Lower lobe of right lung (tissue), 2 donors: ENCODE measurements around the gene ASIC3. TPM values are rescaled to one million over a fixed set of nuclear protein-coding genes. Genes with fewer than 3 reads are reported as not detected.

Source experiments
- ATAC-seq, 2 donors: fragments of 200-7000 bp; cut with Tn5 transposase; one replicate each; pipeline ENCODE4 v1.9.1; 2020 to 2022; ENCODE audit warnings: mild to moderate bottlenecking in 2 of 2, moderate library complexity in 2 of 2
- DNase-seq: peaks from one replicate; pipeline ENCODE4 v3.0.0-alpha.2; 2020
- H3K27ac ChIP-seq: fragments of 200-600 bp; one replicate; pipeline ENCODE4 v1.8.0; 2022
- H3K27me3 ChIP-seq: fragments of 200-600 bp; one replicate; pipeline ENCODE4 v1.8.0; 2022; ENCODE audit warnings: low read depth
- H3K36me3 ChIP-seq: fragments of 200-600 bp; one replicate; pipeline ENCODE4 v1.8.0; 2022; ENCODE audit warnings: mild to moderate bottlenecking
- H3K4me1 ChIP-seq: fragments of 200-600 bp; one replicate; pipeline ENCODE4 v1.8.0; 2022
- H3K4me3 ChIP-seq: fragments of 200-600 bp; one replicate; pipeline ENCODE4 v1.8.0; 2022; ENCODE audit warnings: mild to moderate bottlenecking
- H3K9me3 ChIP-seq: fragments of 200-600 bp; one replicate; pipeline ENCODE4 v1.8.0; 2022
- CTCF ChIP-seq: fragments of 200-600 bp; IDR thresholded peaks from one replicate; pipeline ENCODE4 v1.8.0; 2022; ENCODE audit warnings: antibody characterized with exemption, mild to moderate bottlenecking
- intact Hi-C: fragments of 100-400 bp; cut with DNase I; formaldehyde crosslinking; loops from one replicate; pipeline ENCODE4 v1.11.0; 2022
- total RNA-seq: library from RNA; stranded (reverse); fragmentation: NEBNext Ultra II Directional; extraction: Animal tissue kit (Norgen Biotek cat#: 25700); gene quantifications from one replicate; pipeline ENCODE4 v1.2.1, GENCODE V29; 2021
- donor health status: DM: no; HTN: yes; CAD: no; lungs with severe emphysema.

The ASIC3 gene
- total RNA-seq, 1 donor from 2014 or later, result 3.7 TPM

DNA sequence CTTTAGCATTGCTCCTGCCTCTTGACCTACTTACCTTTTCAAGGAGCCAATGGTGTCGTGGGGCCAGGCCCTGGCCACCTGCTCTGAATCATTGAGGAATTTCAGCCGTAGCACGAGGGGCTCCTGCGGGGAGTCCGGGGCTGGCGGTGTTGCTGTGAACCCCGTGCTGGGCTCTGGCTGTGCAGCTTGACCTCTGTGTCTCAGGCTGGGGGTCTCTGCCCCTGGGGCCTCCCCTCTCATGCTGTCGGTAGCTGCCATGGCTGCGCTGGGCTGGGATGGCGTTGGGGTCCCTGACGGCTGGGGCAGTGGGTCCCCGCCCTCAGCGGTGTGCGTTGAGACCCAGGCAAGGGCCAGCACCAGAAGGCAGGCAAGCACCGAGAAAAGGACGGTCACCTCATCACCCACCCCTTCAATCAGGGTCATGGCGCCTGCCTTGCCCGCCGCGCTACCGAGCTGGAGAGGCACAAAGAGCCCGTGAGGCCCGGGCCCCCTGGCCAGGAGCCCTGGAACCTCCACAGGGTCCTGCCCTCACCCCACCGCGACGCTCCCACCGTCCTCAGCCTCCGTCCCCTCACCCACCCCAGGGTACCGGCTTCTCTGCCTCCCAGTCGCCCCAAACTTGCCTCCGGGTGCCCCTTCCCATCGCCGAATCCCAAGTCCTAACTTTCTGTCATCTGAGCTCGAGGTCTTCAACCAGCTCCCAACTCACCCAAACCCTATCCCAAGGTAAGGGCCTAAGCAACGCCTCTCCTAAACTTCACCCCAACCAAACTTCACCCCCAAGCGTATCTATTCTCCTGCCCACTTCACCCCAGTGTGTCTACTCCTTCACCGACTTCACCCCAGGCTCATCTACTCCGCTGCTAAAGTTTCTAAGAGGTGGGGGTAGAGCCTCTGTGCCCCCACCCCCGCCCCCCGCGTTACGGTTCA is 34.1 kb downstream of the ASIC3 start:
- no peaks in the 10 kb centered on the region for H3K9me3 ChIP-seq
- no peak for ATAC-seq
- no peak for TF ChIP-seq CTCF
- no peak for DNase-seq
- H3K4me3 ChIP-seq, result peak overlapping the region; percentile 96
- H3K4me1 ChIP-seq, result peaks cover 54% of the 10 kb centered on the region
- intact Hi-C loops, result no loop called here
- no peaks in the 10 kb centered on the region for H3K27me3 ChIP-seq
- H3K27ac ChIP-seq, result peak overlapping the region; percentile 93
- peaks cover 7% of the 10 kb centered on the region for H3K36me3 ChIP-seq

GRCh38 chr7:151083071-151083823 is 34.9 kb downstream of the ASIC3 start, which contains the start of gene TMUB1:
TMUB1 (minus strand) TSS chr7:151083493; CDS start chr7:151082563, 930 bp downstream.
- no peaks in the 10 kb centered on the region for H3K27me3 ChIP-seq
- peak within 1 kb of the TSS; percentile 96 for H3K4me3 ChIP-seq
- H3K27ac ChIP-seq, result peak within 1 kb of the TSS; percentile 84
- H3K9me3 ChIP-seq, result no peaks in the 10 kb centered on the region
- H3K4me1 ChIP-seq, result peaks cover 60% of the 10 kb centered on the region
- intact Hi-C loops, result no loop called here
- H3K36me3 ChIP-seq, result no peaks in the 10 kb centered on the region
- TF ChIP-seq CTCF, result no peak
- DNase-seq (peak; percentile 90), ATAC-seq (peak; percentile 32 to 66)

- H3K36me3 ChIP-seq, result no peaks in the 10 kb centered on the region
- no peaks in the 10 kb centered on the region for H3K9me3 ChIP-seq
- intact Hi-C loops, result no loop called here
- peak overlapping the region; percentile 84 for H3K27ac ChIP-seq
- no peak for TF ChIP-seq CTCF
- peak overlapping the region; percentile 96 for H3K4me3 ChIP-seq
- DNase-seq (no peak), ATAC-seq (no peak)
- H3K4me1 ChIP-seq, result peaks cover 60% of the 10 kb centered on the region
- H3K27me3 ChIP-seq, result no peaks in the 10 kb centered on the region
These were observed 35.5 kb downstream of the ASIC3 start for GRCh38 chr7:151083824-151084160.

DNA sequence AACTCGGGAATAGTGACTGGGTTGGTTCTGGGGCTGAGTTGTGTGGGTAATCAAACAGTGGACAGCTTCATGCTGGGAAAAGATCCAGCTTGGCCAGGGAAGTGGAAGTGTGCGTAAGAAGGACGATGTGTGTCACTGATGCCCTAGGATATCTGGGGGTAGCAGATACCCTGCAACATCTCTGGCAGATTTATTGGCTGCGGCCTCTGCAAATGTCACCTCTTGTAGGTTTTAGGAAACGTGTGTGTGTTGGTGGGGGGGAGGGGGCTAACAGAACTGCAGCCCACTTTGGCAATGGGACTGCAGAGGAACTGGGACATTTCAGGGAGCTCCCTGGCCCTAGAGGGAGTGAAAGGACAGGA is 37.0 kb downstream of the ASIC3 start:
- intact Hi-C loops, result no loop called here
- Histone ChIP-seq H3K27ac (peak overlapping the region; percentile 86), H3K4me3 (peak overlapping the region; percentile 57)

More for the DNA sequence above, 37.0 kb downstream of the ASIC3 start:
- ATAC-seq (no peak), DNase-seq (no peak)
- no peak for TF ChIP-seq CTCF
- Histone ChIP-seq H3K9me3 (no peaks in the 10 kb centered on the region), H3K36me3 (no peaks in the 10 kb centered on the region), H3K27me3 (no peaks in the 10 kb centered on the region), H3K4me1 (peaks cover 63% of the 10 kb centered on the region)
